Measurements from ENCODE around the gene PPP1R9A.

PPP1R9A gene

GRCh38 chr7:94908323-94909178, 1.2 kb downstream of the PPP1R9A start:
- no peak for DNase-seq (ENCODE audit: extremely low read depth in 1 of 2, low read depth in 1 of 2)

DNA sequence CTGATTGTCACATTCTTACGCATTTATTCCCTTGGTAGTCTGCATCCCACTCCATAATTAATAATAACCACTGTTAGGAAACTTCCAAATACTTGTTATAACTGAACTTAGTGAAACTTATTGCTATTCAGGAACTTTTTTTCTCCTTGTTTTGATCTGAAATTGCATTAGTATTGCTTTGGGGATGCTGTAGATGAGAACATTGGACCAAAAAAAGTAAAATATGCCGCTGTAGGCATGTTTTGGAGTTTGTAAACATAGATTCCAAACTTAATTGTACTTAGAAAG, 1.7 kb downstream of the PPP1R9A start:
- DNase-seq (ENCODE audit: extremely low read depth in 1 of 2, low read depth in 1 of 2): no peak

DNA sequence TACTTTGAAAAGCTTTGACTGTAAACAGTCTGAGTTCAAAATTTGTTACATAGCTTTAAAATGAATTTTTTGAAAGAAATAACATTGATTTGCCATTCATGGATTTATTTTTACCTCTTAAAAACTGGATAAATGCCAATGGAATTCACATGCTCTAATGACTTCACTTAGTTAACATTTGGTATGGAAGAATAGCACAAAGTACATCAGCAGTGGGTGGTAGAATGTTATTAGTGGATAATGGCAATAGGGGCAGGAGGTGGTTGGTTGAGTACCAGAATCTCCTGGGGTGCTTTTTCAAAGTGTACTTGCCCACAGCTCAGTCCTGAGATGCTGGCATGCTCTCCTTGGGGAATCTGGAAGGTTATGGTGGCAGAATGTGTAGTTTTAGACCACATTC, 4.7 kb downstream of the PPP1R9A start:
- no peak for DNase-seq (ENCODE audit: extremely low read depth in 1 of 2, low read depth in 1 of 2)

DNA sequence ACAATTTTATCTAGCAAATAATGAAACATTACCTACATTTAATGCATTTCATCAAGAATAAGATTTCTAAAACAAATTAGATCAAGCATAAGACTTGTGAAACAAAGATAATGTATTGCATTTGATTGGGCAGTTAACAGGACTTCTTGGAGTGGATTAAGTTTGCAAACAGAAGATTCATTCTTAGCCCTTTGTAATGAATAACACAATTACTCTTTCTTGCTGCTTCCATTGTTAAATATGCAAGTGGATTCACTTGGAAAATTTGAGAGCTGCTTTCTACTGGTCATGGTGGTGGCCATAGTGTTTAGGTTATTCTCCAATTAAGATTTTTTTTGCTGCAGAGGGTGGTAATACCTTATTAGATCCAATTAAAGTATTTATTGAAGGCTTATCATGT, 6.0 kb downstream of the PPP1R9A start:
- DNase-seq (ENCODE audit: extremely low read depth in 1 of 2, low read depth in 1 of 2): no peak

- DNase-seq (ENCODE audit: extremely low read depth in 1 of 2, low read depth in 1 of 2): no peak
Measured at GRCh38 chr7:94921911-94922310, 14.5 kb downstream of the PPP1R9A start.

GRCh38 chr7:94922457-94922856, 15.1 kb downstream of the PPP1R9A start:
- no peak for DNase-seq (ENCODE audit: extremely low read depth in 1 of 2, low read depth in 1 of 2)

DNA sequence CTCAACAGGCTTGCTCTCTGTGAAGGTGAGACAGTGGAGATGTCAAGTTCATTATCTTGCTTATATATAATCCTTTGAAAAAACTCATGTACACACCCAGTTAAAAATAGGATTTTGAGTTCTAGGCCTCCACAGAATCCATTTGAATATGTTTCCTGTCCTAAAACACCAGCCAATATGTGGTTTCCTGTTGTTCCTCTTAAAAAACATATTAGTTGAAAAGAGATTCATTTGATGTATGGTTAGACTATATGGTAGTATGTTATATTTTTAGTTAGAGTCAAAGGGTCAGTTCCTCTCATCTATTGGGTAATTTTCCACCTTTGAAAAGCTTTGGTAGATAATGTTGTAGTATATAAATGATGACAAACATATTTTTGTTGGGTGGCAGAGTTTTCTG, 16.0 kb downstream of the PPP1R9A start:
- DNase-seq (ENCODE audit: extremely low read depth in 1 of 2, low read depth in 1 of 2): no peak

DNA sequence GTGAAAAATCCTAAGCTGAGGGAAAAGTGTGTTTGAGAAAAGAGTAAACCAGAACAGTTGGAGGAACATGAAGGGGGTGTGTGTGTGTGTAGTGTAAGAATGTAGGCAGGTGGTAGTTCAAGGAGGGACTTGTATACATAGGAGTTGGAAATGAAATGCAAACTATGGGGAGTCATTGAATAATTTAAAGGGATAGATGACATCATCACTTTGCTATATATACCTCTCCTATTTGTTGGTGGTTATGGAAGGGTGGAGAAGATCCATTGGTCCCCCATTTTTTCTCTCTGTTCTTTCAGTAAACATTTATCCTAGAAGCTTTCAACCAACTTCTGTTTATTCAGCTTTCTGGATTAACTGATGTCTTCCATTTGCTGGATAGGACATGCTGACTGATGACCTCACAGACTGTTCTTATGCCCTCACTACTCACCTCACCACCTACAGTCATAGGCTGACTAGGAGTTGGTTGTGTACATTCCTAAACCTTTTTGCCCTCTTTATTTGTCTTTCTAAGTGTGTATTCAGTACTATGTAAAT, 20.8 kb downstream of the PPP1R9A start:
- no peak for DNase-seq (ENCODE audit: extremely low read depth in 1 of 2, low read depth in 1 of 2)

DNA sequence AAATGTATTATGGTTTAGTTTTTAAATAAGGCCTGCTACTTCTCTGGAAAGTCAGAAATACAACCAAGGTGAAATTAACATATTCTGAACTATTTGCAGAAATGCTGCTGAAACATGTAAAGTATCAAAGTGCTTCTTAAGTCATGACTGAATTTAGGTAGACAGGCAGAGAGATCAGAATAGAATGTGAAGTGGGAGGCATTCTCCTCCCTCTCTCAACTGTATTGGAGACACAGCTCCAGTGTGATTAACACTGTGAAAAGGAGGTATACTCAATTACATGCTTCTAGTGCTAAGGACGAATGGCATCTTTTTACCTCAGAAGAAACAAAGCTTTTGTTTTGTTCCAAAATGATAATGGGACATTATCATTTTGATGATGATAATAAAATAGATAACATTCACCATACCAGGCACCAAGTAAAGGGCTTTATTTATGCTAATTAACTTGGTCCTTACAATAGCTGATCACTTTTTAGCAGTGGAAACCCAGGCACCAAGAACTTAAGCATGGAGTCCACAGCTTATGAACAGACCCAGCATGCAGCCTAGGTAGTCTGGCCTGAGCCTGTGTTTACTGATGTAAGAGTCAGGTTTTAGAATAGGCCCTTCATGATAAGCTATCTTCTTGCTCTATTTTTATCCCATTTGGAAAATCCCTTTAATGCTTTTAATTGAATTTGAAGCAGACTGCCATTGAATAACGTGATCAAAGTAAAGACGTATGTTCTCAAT, 26.0 kb downstream of the PPP1R9A start:
- no peak for DNase-seq (ENCODE audit: extremely low read depth in 1 of 2, low read depth in 1 of 2)

DNA sequence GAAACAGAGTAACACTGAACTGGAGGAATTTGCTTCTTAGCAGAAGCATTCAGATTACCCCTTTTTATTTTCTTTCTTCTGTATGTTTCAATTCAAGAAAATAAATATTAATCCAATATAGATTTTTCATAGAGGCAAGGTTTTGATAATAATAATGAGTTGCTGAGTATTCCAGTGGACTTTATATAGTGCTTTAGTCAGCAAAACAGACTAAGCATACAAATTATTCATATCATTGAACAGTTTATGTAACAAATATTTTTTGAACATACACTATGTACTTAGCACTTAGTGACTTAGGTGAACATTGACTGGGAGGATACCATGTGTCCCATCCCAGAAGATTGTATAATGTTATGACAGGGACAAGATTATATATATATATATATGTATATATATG, 32.0 kb downstream of the PPP1R9A start:
- no peak for DNase-seq (ENCODE audit: extremely low read depth in 1 of 2, low read depth in 1 of 2)

- DNase-seq (ENCODE audit: extremely low read depth in 1 of 2, low read depth in 1 of 2): no peak
Measured at GRCh38 chr7:94940241-94940640, 32.8 kb downstream of the PPP1R9A start.

- DNase-seq (ENCODE audit: extremely low read depth in 1 of 2, low read depth in 1 of 2): no peak
Measured at GRCh38 chr7:94941844-94942632, 34.6 kb downstream of the PPP1R9A start.

- no peak for DNase-seq (ENCODE audit: extremely low read depth in 1 of 2, low read depth in 1 of 2)
Measured at GRCh38 chr7:94943134-94943533, 35.7 kb downstream of the PPP1R9A start.

GRCh38 chr7:94949532-94949931, 42.1 kb downstream of the PPP1R9A start:
- DNase-seq (ENCODE audit: extremely low read depth in 1 of 2, low read depth in 1 of 2): no peak

GRCh38 chr7:94955807-94956206, 48.4 kb downstream of the PPP1R9A start:
- no peak for DNase-seq (ENCODE audit: extremely low read depth in 1 of 2, low read depth in 1 of 2)

DNA sequence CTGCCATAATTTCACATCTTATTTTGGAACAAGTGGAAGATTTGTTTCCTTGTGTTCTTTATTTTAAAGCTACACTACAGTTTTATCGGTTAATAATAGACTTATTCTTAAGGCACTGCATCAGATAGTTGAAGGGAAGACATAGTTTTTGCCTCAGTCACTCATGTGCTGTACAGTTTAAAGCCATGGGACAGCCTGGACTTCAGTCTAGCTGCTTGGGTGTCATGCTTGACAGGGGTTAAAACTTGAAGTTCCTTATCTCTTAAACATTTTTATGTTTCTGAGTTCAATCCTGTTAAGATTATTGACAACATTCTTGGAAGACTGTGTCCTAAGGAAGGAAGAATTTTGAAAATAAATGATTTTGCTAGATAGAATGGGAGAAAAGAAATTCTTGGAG, 49.7 kb downstream of the PPP1R9A start:
- DNase-seq (ENCODE audit: extremely low read depth in 1 of 2, low read depth in 1 of 2): no peak

- no peak for DNase-seq (ENCODE audit: extremely low read depth in 1 of 2, low read depth in 1 of 2)
Measured at GRCh38 chr7:94962661-94963060, 55.3 kb downstream of the PPP1R9A start.

- DNase-seq (ENCODE audit: extremely low read depth in 1 of 2, low read depth in 1 of 2): no peak
Measured at GRCh38 chr7:94969434-94970084, 62.2 kb downstream of the PPP1R9A start.

DNA sequence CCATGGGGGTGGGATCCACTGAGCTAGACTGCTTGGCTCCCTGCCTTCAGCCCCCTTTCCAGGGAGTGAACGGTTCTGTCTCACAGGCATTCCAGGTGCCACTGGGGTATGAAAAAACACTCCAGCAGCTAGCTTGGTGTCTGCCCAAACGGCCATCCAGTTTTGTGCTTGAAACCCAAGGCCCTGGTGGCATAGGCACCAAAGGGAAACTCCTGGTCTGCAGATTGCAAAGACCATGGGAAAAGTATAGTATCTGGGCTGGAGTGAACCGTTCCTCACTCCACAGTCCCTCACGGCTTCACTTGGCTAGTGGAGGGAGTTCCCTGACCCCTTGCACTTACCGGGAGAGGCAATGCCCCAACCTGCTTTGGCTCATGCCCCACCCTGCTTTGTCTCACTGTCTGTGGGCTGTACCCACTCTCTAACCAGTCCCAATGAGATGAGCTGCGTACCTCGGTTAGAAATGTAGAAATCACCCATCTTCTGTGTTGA, 62.7 kb downstream of the PPP1R9A start:
- DNase-seq (ENCODE audit: extremely low read depth in 1 of 2, low read depth in 1 of 2): no peak

DNA sequence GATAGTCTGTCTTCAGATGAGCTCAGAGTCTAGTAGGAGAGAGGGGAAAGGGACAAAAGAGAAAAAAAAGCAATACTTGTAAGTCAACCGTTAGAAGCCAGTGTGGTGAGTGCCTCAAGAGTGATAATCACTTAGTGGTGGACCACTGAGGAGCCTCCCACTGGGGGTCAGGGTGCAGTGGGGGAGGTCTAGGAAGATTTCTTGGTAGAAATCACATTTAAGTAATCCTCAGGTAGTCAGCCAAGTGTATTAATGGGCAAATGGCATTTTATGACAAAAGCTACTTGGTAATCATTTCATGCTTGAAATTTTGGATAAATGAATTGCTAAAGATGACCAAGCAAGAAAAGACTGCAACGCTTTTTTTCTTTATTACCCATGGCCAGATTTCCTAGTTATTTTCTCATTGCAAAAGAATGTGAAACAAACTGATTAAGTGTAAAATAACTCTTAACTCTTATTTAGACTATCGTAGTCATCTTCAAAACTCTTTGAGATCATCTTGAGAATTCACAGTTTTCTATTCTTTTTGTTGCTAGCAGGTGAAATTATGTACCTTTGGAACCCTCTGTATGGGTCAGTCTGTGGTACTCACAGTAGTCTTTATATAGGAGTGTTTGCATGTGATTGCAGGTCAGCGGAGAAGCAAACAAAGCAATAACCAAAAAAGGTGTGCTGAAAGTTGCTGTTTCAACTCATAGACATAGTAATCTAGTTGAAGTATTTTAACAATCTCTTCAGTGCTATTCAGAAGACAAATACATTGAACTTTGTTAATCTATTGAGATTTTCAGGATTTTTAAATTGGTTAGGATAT, 63.9 kb downstream of the PPP1R9A start:
- DNase-seq (ENCODE audit: extremely low read depth in 1 of 2, low read depth in 1 of 2): no peak

Measured in activated CD8-positive, alpha-beta memory T cell treated with anti-CD3 and anti-CD28 coated beads for 1 hour (primary cell).